GM21360 (cell line): ENCODE results near the gene IGSF9.

Experiments used
- ATAC-seq: cut with Tn5 transposase; IDR thresholded peaks from one replicate; pipeline ENCODE4 v1.9.1; 2021; ENCODE audit warnings: mild to moderate bottlenecking, moderate library complexity; ENCODE audit not compliant: unreplicated experiment

The IGSF9 gene

DNA sequence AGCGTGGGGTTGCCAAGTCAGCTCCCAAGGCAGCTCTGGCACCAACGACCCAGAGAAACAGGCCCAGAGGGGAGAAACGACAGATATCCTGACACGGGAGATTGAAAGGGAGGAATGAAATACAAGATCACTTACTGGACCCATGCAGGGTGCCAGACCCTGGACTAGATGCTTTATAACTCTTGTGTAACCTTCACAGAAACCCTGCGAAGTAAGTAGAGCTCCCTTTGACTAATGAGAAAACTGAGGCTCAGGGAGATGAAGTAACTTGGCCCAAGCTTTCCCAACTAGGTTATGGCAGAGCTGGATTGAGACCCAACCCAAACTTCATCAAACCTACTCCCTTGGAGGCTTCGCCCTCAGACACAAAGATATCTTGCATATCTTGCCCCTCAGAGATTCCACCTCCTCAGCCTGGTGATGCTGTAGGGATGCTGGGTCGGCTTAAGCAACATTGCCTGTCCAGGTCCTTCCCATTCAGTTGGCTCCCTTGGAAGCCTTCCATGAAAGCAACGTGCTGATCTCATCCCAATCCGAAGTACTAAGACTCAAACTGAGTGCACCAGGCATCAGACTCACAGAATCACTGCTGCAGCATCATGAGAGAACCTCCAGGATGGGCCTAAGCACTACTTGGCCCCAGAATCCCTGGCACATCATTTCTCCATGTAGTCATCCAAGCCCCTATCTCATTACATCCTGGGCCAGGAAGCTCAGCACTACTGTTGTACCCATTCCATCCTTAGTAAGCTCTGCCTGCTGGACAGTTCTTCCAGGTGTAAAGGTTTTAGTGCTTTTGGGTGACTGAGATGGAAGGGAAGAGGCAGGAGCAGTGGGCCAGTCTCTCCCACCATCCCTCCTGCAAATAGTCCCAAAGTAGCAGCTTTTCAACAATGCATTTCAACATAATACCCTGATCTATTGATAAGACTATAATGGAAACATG lies 1.1 kb upstream of the IGSF9 start:
- ATAC-seq = no peak

GRCh38 chr1:159944623-159945455 lies 574 bp downstream of the IGSF9 start:
- ATAC-seq = no peak

GRCh38 chr1:159943908-159944622 lies 1.3 kb downstream of the IGSF9 start:
- no peak for ATAC-seq

GRCh38 chr1:159943278-159943640 lies 2.2 kb downstream of the IGSF9 start:
- ATAC-seq = no peak

DNA sequence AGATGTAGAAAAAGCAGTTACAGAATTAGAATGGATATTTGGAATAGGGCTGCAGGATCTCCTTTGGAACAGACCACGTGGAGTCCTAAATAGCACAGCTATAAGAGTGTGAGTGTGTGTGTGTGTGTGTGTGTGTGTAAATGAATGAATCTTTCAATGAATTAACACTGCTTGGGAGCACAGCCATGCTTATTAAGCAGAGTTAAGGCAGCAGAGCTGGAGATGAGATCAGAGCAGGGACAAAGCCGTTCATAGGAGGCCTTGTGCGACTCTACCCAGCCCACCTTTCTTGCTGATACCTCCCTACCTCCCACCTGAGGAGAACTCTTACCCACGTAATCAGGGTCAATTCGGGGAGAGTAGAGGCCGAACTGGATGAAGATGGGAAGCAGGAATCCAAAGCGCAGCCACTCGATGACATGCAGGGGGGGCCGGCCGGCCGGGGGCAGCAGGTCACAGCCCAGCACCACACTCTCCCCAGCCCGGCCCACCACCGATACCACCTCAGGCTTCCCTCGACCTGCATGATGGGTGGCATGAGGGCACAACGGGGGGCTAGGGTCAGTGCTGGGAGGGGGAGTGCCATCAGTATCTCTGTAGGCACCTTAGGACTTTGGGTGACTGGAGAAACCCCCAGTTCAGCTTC lies 2.7 kb downstream of the IGSF9 start:
- ATAC-seq = no peak

DNA sequence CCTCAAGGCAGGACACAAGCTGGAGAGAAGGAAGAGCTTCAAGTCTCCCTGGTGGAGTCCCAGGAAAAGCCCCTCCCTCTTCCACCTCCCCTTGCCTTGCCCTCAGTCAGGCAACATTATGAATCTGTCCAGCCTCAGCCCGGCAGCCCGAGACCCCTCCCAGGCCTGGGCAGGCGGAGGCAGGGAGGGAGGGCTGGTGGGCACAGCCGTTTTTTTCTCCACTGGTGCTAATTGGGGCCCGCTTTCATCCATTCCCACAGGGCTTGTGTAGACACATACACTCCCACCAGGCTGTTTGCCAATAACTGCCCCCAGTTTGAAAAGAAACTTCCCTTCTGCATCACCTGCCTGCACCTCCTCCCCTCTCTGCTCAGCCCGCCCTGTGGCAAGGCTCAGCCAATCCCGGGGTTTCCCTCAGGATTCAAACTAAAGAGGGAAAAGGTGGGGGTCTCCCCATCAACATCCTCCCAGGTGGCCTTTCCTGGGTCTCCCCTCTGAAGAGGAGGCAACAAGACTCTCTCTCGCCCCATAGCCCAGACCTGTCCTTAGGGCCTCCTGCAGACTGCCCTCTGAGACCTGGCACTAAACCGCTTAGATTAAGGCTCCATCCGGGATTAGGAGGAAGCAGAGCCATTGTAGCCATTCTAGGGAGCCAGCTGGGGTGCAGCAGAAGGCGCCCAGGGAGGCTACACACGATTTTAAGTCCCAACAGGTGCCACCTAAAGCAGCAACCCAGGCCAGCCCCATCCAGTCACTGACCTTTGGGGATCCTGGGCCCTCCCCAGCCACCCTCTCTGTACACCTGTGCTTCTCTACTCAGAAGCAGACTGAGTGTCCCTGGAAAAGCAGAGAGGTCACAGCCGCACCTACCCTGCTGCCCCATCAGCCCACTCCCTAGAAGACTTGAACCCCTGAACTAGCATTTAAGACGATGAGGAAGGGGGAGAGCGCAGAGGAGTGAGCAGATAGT lies 3.5 kb downstream of the IGSF9 start:
- no peak for ATAC-seq

DNA sequence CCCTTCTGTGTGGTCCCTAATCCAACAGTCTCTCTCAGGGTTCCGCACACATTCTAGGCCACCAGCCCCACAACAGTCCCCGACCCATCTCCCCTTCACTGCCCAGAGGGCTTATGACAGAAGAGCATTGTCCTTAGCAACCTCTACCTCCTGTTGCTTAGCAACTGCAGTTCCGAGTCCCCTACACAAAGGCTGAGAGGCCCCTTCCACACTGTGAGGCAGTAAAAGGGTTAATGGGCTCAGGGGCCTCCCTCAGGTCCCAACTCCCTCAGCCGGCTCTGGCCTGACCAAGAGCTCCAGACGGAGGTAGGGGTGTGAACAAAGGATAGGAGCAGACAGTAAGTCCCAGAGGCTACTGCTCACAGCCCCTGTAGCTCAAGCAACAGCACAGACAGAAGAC lies 4.3 kb downstream of the IGSF9 start:
- ATAC-seq = no peak

DNA sequence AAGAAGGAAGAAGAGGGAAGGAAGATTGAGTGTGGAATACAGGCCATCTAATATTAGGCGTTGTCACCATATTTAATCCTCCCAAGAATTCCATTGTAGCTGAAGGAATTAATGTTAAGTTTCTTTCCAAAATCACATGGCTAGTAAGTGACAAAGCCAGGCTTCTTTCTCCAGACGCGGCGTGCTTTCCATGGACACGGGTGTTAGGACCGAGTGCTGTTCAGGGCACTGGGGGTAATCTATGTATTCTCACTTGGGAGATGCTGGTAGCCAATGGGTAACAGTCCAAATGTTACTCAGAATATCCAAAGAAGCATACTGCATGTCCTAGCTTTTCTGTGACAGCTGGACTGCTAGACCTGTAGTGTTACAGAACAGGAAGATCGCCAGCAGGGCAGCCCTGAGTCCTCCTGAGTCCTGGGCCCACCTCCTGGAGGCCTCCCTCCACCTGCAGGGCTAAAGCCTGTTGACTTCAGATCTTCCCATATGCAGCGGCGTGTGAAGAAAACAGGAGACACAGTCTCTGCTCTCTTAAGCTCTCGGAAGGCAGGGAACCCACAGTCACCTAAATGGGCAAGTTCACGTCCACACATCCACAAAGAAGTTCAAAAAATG lies 5.3 kb downstream of the IGSF9 start:
- no peak for ATAC-seq

- ATAC-seq = no peak
These were observed 5.8 kb downstream of the IGSF9 start for GRCh38 chr1:159939678-159940002.

DNA sequence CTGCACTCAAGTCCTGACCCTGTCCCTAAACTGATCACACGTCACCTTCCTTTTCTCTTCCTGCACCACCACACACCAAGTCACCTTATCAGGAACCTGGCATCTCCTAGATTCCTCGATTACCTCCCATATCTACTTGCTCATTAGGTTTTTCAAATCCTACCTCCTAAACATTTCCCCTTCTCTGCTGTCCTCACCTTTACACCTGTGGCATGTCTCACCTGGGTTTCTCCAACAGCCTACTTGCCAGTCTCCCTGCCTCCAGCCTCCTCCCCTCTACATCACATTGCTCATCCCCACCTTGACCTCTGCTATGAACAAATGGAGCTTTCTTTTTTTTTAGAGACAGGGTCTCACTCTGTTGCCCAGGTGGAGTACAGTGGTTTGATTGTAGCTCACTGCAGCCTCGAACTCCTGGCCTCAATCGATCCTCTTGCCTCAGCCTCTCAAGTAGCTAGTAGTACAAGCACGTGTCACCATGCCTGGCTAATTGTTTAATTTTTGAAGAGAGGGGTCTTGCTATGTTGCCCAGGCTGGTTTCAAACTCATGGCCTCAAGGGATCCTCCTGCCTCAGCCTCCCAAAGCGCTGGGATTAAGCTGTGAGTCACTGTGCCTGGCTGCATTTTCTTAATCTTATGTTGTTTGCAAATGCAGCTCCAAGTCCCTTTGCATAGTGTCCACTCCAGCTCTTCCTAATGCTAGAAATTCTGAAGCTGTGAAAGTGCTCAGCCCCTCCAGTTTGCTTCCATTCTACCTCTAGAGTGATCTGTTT lies 6.3 kb downstream of the IGSF9 start:
- ATAC-seq = no peak

GRCh38 chr1:159938211-159938852 lies 7.1 kb downstream of the IGSF9 start:
- no peak for ATAC-seq

DNA sequence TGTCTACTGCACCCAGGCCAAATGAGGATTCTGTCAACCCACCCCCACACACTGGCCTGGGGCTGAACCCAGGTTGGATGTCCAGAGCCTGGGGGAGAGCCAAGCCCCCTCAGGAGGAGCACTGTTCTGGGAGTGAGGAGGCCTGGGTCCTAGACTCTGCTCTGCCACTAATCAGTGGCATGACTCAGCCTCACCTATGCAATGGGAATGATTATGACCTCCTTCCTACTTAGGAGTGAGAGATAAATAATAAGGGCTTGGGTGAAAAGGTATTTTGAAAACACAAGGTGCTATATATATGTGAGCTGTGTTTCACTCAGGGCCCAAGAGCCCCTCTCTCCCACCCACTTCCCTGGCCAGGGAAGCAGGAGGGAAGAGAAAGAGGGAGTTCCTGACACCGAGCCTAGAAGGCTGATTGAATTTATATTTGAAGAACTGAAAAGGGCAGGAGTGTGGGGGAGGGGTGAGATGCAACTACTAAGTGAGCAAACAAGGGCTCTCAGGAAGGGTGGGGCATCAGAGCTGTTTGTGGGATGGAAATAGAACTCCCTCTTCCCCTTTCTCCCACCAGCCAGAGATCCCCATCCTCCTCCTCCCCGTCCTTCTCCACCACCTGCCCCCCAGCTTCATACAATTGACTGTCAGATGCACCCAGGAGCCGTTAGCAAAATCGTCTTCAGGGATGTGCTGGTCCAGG lies 8.2 kb downstream of the IGSF9 start:
- ATAC-seq = no peak

- no peak for ATAC-seq
These were observed 9.0 kb downstream of the IGSF9 start for GRCh38 chr1:159936273-159936904.

- no peak for ATAC-seq
These were observed 9.6 kb downstream of the IGSF9 start for GRCh38 chr1:159935719-159936272.

- ATAC-seq = no peak
These were observed 10.1 kb downstream of the IGSF9 start for GRCh38 chr1:159935305-159935704.

GRCh38 chr1:159934136-159935039 lies 11.0 kb downstream of the IGSF9 start:
- no peak for ATAC-seq
